ENCODE measurements around the gene UGT1A8.
"Not testable (repeated sequence)": the region's sequence is repeated elsewhere in the genome, so short reads cannot be mapped to it uniquely, and the experiment has no call there.

UGT1A8 gene

GRCh38 chr2:233736868-233737653 is 119.6 kb downstream of the UGT1A8 start:
- DNase-seq: not testable (repeated sequence)

DNA sequence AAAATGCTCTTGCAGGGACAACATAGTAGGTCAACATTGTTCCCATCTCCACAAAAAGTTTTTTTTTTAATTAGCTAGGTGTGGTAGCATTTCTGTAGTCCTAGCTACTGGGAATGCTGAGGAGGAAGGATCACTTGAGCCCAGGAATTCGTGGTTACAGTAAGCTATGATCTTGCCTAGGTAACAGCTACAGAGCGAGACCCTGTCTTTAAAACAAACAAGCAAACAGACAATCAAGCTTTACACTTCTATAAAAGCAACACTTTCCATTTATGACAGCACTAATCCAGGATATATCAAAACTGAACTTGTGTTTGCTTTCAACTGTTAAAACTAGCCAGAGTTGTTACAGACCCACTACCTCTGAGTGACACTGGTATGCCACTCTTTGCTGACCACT is 123.4 kb downstream of the UGT1A8 start:
- DNase-seq: no peak

DNA sequence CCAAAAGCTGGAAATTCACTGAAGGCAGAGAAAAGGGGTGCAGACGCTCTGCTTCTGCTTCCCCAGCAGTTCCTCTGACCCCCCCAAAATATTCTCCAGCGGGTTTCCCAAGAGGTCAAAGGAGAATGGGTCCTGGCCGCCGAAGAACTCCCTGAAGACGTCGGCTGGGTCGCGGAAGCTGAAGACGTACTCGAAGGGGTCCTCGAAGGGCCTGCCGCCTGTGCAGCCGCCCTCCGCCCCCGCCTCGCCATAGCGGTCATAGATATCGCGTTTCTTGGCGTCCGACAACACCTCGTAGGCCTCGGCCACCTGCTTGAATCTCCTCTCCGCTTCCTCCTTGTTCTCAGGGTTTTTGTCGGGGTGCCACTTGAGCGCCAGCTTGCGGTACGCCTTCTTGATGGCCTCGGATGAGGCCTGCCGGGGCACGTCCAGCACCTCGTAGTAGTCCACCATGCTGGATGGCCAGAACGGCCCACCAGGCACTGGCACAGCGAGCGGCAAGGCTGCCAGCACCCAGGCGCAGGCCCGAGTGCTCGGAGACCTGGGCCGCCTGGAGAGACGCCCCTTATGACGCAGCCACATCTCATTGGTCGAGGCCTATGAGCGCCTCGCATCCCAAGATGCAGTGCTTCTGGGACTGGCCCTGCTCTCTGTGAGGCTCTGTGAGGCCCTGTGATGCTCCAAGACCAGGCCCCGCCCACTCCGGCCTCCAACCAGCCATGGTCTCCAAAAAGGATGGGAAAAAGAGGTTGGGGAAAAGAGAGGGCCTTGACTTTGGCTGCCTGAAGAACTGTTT is 126.2 kb downstream of the UGT1A8 start:
- no peak for DNase-seq

- no peak for DNase-seq
Observed at GRCh38 chr2:233745073-233745755, 127.8 kb downstream of the UGT1A8 start.

DNA sequence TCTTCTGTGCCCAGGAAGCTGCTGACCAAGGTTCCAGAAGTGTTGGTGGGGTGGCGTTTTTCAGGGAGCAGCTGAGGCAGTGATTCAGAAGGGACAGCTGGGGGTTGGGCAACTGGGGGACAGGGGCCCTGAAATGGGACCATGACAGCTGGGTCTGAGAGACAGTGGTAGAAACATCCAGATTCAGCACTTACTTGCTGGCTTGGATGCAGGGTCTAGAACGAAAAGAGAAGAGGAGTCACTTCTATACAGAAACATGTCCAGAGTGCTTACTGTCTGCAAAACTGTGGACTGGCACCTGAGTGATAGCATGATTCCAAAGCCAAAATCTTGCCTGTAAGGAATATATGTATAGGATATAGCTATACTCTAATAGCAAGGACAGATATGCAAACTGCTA is 128.4 kb downstream of the UGT1A8 start:
- not testable (repeated sequence) for DNase-seq

- no peak for DNase-seq
Observed at GRCh38 chr2:233746475-233747282, 129.2 kb downstream of the UGT1A8 start.

GRCh38 chr2:233747283-233747544 is 129.8 kb downstream of the UGT1A8 start:
- DNase-seq: no peak

- not testable (repeated sequence) for DNase-seq
Observed at GRCh38 chr2:233750689-233751088, 133.3 kb downstream of the UGT1A8 start.

- not testable (repeated sequence) for DNase-seq
Observed at GRCh38 chr2:233751212-233752009, 134.0 kb downstream of the UGT1A8 start.

DNA sequence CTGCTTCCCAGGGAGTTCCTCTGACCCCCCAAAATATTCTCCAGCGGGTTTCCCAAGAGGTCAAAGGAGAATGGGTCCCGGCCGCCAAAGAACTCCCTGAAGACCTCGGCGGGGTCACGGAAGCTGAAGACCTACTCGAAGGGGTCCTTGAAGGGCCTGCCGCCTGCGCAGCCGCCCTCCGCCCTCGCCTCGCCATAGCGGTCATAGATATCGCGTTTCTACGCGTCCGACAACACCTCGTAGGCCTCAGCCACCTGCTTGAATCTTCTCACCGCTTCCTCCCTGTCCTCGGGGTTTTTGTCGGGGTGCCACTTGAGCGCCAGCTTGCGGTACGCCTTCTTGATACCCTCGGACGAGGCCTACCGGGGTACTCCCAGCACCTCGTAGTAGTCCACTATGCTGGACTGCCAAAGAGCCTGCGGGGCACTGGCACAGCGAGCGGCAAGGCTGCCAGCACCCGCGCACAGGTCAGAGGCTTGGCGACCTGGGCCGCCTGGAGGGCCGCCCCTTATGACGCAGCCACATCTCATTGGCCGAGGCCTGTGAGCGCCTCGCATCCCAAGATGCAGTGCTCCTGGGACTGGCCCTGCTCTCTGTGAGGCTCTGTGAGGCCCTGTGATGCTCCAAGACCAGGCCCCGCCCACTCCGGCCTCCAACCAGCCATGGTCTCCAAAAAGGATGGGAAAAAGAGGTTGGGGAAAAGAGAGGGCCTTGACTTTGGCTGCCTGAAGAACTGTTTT is 137.6 kb downstream of the UGT1A8 start:
- DNase-seq: no peak

DNA sequence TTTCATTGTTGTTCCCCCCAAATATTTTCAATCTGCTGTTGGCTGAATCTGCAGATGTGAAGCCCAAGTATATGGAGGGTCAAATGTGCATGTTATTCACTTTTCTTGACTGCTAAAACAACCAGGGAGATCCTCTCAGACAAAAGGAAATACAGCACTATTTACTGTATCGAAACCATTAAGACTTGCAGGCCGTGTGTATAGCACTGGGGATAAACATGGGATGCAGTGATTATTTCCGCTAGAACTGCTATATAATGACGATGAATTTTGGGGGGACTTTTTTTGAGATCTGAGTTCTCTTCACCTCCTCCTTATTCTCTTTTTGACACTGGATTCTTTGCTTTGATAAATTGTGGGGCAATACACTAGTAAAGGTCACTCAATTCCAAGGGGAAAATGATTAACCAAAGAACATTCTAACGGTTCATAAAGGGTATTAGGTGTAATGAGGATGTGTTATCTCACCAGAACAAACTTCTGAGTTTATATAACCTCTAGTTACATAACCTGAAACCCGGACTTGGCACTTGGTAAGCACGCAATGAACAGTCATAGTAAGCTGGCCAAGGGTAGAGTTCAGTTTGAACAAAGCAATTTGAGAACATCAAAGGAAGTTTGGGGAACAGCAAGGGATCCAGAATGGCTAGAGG is 139.1 kb downstream of the UGT1A8 start:
- no peak for DNase-seq

DNA sequence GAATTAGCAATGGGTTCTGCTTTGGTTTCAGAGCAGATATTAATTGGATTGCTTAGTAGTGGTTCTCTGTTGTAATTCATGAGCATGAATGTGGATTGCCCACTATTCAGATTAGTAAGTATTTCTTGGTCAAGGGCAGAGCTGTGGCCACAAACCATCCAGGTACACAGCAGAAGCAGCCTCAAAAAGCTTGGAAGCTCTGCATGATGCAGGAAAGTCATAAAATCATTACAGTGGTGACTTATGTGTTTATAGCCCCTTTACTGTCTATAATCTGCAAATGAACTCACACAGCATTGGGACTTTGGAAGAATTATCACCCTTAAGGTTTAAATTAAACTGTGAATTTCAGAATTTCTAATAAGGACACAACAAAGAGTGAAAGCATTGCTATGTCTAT is 140.7 kb downstream of the UGT1A8 start:
- no peak for DNase-seq

DNA sequence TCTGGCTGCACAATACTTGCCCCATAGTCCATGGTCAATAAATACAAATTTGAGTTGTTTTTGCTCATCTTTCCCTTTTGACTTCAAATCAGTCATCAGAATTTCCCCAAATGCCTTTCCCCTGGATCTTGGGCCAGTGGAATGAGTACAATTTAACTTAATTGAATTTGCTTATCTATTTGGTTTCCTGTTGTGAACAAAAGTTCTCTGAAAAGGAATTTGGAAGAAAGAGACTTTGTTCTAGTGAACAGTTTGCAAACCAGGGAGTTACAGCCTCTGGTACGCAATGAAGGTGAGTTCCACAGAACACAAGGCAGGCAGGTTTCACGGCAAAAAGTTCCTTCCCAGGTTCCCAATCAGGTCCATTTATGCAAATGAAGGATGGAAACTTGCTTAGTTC is 141.4 kb downstream of the UGT1A8 start:
- no peak for DNase-seq

GRCh38 chr2:233760043-233760442 is 142.6 kb downstream of the UGT1A8 start, which contains the start of gene UGT1A1:
Gene UGT1A1 (plus strand): TSS chr2:233760270. CDS start chr2:233760288, 18 bp downstream.
- DNase-seq: no peak

- DNase-seq: no peak
Observed at GRCh38 chr2:233761040-233761769, 143.8 kb downstream of the UGT1A8 start.

DNA sequence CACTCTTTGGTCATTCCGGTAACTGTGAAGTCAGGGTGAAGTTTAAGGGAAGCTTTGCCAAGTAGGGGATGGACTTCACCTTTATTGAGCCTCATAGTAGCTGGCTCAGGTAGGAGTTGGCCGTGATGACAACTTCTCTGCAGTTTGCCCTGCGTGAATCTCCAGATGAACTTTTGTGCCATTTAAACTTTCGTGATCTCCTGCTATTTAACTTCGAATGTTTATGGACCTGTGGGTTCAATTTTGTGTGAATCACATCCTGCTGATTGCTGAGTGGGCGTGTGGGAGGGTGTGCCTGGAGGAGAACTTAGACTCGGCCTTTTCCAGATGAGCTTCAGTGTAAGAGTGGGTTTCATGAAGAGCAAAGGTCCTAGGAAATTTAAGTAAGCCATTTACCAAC is 146.8 kb downstream of the UGT1A8 start:
- no peak for DNase-seq

- DNase-seq: no peak
Observed at GRCh38 chr2:233764761-233765160, 147.3 kb downstream of the UGT1A8 start.

GRCh38 chr2:233766416-233766815 is 149.0 kb downstream of the UGT1A8 start:
- no peak for DNase-seq

DNA sequence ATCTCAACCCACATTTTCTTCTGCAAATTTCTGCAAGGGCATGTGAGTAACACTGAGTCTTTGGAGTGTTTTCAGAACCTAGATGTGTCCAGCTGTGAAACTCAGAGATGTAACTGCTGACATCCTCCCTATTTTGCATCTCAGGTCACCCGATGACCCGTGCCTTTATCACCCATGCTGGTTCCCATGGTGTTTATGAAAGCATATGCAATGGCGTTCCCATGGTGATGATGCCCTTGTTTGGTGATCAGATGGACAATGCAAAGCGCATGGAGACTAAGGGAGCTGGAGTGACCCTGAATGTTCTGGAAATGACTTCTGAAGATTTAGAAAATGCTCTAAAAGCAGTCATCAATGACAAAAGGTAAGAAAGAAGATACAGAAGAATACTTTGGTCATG is 150.6 kb downstream of the UGT1A8 start:
- DNase-seq: no peak

GRCh38 chr2:233769260-233769659 is 151.8 kb downstream of the UGT1A8 start:
- DNase-seq: no peak
